ENCODE results near the gene FBXW7.
"Not testable (repeated sequence)": the region's sequence is repeated elsewhere in the genome, so short reads cannot be mapped to it uniquely, and the experiment has no call there.

The FBXW7 gene

DNA sequence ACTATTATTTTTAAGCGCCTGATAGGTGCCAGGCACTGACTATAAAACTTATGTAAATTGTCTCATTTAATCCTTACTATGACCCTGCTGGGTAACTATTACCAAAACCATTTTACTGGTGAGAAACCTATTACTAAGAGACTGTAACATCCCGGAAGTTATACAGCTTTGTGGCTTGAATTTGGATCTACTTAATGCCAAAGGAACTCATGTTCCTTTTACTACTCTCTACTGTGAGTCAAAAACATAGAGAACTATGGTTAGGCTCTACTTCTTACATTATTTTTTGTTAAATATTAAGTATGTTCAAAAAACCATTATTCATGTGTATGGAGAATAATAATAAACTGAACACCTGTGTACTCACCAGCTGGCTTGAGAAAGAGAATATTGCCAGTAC lies 14.8 kb upstream of the FBXW7 start:
- not testable (repeated sequence) for DNase-seq

DNA sequence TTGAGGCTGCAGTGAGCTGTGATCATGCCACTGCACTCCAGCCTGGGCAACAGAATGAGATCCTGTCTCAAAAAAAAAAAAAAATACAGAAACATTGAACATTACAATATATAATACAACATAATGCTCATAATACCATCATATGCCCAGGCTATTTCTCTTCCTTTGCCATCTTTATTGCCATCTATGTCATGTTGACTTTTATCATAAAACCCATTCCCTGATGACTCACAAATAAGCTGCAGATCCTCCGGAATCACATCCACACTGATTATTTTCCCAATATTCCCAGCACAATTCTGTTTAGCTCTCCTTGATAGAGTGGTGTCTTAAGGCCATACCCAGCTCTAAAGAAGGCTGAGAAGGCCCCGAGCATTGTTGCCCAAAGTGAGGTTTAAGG lies 9.2 kb upstream of the FBXW7 start:
- no peak for DNase-seq

DNA sequence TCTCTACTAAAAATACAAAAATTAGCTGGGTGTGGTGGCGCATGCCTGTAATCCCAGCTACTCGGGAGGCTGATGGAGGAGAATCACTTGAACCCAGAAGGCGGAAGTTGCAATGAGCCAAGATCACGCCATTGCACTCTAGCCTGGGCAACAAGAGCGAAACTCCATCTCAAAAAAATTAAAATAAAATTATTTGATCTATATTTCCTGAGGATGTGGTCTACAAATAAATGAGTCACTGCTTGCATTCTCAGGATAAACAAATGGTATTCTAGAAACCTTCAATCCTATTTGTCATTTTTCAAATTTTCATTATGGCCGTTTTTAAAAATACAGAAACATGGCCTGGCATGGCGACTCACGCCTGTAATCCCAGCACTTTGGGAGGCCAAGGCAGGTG lies 8.6 kb upstream of the FBXW7 start:
- not testable (repeated sequence) for DNase-seq

DNA sequence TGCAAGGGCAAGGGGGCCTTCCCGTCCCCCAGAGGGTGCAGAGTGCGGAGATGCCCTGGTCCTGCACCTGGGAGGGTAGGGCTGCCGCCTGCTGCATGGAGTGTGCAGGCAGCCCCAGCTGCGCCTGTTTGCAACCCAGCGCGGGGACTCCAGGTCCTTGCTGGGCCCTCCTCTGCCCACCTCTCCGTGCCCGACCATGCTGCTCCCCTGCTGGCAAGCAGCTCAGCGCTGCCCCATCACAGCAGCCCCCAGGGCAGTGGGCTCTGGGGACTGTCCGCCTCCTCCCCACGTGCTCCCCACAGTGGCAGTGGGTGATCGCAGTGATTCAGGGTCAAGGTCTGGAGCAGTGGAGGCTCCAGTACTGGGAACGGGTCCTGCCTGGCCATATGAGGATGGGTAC lies 5.0 kb upstream of the FBXW7 start:
- DNase-seq, result no peak

DNA sequence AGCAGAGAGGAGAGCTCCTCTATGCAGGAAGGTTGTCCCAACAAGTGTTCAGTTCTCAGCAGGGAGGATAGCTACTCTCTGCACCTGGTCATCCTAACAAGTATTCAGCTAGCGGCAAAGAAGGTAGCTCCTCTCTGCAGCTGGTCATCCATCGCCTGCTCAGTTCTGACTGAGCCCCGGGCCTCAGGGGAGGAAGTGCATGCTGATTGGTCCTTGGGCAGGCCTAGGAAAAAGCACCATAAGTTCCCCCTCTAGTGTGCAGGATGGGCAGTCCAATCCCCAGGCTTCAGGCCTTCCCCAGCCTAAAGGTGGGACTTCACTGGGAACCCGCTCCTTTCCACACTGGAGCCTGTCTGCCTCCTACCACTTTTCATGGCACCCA lies 4.4 kb upstream of the FBXW7 start:
- DNase-seq, result no peak

DNA sequence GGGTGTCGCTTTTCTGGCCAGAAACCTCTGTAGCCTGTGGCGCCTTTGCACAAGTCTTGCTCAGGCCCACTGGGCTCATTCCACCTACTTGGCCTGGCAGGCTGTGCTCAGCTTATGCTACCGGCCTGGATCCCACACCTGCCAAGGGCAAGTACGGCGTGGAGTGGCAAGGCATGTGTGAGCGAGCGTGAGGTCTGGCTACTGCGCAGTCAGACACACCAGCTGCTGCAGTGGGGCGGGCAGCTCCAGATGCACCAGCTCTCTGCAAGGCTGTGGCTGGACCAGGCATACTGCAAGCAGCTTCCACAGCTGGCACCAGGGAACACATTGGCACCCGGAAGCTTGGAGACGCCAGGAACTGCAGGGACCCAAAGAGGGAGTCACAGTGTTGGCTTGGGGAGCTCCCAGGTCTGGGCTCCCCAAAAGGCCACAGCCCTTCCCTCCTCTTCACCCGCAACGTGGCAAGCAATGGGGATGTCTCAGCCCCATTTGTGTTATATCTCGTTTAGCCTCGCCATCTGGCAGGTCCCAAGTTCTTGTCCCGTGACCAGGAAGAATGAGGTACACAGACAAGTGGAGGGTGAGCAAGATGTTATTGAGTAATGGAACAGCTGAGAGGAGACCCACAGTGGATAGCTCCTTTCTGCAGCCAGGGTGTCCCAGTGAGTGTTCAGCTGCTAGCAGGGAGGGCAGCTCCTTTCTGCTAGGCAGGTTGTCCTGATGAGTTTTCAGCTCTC lies 3.8 kb upstream of the FBXW7 start:
- DNase-seq, result no peak

DNA sequence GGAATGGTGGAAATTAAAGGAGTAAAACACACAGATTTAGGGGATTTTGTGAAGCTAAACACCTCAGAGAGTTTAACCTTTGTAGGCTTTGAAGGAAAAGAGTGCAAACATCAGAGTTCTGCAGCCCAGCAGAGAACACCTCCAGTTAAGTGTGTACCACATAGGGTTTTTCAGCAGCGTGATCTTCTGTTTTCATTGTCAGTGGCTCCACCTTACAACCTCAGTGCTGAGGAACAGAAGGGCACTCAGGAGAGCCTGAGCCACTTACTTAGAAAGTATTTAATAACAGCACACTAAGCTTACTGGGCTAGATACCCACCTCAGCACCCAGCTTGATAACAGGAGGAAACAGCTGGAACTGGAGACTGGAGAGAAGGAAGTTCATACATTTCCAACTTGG lies 2.0 kb upstream of the FBXW7 start:
- no peak for DNase-seq

DNA sequence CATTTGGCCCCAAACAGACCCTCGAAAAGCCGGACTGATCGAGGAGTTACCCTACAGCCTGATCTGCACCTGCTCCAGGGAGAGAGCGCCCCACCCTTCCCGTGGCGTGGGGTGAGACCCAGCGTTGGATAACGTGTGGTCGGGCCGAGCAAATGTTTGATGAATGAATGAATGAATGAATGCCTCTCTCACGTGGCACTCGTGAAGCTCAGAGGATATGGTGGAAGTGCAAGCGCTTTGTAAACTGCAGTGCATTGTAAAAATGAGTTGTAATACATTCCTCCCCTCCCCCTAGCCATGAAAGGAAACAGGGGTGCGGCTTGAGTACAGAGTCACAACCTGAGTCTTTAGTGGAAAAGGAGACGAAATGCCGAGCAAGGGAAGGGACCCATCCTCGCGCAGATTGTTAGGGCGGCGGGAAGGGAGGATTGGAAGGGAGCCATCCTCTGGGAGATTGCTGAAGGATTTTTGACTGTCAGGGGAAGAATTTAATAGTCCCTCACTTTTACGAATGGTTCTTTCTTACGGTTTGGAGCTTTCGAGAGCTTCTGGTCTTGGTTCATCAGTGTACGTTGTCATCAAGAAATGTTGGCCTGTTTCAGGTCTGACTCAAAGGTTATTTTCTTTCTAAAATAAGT lies 772 bp upstream of the FBXW7 start:
- DNase-seq, result peak in 6 of 56 donors; percentile 26 to 67 (median 49)

DNA sequence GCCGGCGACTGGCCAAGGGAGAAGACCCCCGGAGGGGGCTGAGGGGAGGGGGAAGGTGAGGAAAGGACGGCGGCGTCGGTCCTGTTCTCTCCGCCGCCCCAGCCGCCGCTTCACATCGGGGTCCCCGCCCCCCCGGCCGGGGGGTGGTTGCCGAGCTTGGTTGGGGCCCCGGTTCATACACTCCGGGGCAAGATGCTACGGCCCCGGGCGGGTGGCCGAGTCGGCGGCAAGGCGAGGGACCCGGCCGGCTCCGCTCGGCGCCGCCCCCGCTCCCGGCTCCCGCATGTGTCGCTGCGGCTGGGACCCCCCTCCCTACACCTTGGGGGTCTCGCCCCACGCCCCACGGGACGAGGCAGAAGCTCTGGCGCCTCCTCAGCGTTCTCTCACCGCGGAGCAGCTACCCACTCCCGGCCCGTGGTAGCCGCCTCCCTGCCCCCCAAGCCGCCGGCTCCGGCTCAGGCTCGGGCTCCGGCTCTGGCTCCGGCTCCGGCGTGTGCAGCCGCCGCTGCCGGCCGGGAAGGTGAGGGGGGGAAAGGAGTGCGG lies 461 bp downstream of the FBXW7 start:
- DNase-seq, result peak in 4 of 56 donors; percentile 26 to 54 (median 43)

DNA sequence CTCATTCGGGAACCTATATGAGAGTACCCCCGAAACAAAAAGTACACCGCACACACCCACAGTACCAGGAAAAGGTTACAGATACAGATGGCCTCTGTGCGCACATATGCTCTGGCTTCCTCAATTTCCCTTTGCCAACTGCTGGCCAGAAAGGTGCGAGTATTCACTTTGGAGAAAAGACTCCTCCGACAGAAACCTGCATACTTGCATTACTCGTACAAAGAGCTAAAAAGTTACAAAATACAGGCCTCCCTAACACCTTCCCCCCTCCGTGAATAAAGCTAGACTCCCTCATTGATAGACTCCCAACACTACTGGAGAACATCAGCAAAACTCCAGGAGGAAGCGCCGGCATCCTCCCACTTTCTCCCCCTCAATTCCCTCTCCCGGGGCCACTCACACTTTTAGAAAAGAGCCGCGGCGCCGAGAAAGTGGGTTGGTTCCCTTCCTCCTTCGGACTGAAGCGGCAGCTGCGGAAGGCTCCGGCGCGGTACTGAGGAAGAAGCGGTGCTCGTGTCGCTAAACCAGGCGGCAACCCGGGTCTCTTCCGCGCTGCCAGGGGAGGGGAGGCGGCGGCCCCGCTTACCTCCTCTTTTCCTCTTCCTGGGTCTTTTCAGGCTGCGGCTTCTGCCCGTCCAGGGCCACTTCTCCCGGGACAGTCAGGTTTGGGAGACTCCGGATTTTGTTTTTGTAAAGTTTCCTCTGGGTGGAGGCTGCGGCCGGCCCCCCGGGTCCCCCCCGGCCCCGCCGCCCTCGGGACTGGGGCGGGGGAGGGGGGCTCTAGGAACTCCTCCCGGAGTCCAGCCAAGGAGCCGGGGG lies 1.1 kb downstream of the FBXW7 start:
- peak in 9 of 56 donors; percentile 2 to 32 (median 12) for DNase-seq

DNA sequence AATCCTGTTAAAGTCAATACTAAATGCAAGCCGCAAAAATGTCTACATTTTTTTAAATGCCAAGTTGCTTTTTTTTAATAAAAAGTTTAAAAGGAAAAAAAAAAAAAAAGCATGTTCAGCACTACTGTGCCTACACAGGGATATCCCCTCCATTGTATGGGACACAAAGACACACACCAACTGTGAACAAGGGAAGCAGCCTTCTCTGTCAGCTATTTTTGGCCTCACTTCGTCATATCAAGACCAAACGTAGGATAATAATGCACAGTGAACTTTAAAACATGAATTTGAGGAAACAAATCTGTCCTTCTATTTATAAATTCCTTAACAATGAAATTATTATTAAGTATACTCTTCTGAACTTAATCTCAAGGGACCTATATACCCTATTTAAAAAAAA lies 4.4 kb downstream of the FBXW7 start:
- no peak for DNase-seq

DNA sequence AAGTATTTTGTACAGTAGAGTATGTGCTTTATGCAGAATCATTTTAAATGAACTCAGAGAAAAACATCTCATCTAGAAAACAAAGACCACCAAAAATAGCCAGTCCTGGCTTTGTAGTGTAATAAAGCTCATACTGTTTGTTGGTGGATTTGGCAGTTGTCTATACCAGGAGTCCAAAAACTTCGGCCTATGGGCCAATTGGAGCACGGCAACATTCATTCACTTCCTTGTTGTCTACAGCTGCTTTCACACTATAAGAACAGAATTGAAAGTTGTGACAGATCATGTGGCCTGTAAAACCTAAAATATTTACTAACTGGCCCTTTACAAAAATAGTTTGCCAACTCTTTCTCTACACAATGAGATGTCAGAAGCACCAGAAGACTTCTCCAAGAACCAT lies 5.3 kb downstream of the FBXW7 start:
- no peak for DNase-seq

DNA sequence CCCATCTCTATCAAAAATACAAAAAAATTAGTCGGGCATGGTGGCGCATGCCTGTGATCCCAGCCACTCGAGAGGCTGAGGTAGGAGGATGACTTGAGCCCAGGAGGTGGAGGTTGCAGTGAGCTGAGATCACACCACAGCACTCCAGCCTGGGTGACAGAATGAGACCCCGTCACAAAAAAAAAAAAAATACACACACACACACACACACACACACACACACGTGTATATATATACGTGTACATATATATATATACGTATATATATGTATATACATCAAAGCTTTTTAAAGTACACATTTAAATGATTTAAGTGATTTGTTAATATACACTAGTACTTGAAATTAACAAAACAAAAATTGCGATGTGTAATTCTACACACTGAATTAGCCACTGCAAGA lies 6.0 kb downstream of the FBXW7 start:
- no peak for DNase-seq

DNA sequence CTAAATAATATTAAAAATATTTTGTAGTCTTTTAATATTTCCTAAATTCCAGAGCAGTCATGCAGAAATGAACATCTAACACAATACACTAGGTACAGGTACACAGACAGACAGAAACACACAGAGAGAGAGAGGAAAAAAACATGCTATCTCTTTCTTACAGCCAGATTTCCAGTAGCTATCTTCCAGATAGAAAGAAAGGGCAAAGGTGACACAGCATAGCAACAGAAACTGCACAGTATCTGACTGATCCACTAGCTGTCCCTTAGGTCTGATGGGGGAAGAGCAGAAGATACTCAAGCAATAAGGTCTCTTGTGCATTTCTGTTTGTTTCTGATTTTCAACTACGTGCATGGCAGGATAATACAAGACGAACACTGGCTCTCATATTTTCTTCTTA lies 7.8 kb downstream of the FBXW7 start:
- DNase-seq, result no peak

DNA sequence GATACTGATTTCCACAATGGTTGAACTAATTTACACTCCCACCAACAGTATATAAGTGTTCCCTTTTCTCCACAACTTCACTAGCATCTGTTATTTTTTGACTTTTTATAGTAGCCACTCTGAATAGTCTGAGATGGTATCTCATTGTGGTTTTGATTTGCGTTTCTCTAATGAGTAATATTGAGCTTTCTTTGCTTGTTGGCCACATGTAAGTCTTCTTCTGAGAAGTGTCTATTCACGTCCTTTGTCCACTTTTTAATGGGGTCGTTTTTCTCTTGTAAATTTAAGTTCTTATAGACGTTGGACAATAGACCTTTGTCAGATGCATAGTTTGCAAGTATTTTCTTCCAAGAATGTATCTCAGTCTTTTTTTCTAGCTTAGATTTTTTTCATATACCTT lies 10.0 kb downstream of the FBXW7 start:
- no peak for DNase-seq

DNA sequence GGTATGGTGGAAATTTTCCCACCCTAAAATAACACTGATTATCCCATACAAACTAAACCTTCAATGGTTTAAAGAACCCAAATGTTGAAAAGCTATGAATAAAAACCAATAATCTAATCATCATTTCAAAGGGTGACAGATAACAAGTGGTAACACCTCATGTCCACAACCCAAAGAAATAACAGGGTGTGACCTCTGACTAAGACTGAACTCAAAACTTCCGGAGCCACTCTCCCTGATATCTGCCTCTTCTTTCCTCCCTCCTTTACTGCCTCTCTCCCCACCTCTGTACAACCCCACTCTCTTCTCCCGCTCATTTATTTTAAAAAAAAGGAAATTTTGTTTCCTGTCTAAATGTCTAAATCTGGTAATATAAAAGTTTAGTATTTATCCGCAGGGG lies 11.5 kb downstream of the FBXW7 start:
- no peak for DNase-seq

DNA sequence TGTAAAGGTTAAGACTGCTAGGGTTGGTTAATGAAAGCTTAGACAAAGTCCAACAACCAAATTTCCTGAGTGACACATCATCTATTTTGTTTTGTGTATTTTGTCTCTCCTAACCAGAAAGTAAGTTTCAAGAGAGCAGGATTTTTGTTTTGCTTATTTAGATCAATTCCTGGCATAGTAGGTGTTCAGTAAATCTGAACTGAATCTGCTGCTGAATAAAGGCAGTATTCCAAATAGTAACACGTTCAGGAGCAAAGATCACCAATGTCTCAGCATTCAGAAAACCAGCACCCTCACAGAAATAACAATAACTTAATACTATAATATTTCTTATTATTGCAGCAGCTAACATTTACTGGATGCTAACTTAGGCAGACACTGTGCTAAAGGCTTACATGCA lies 12.2 kb downstream of the FBXW7 start:
- DNase-seq, result no peak

DNA sequence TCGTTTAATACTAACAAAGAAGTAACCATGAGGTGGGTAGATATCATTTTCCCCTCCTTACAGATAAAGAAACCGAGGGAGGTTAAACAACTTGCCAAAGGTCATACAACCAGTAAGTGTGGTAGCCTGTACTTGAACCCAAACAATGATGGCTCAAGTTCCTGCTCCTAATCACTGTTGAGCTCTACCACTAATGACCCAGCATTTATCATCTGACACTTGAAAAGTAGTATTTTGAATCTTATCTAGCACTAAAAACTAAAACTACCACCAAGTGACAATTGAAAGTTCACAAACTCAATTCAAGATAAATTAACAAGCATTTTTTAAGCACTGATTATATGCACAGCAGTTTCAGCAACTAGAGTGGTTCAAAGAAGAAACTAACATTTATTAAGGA lies 13.1 kb downstream of the FBXW7 start:
- DNase-seq, result no peak

DNA sequence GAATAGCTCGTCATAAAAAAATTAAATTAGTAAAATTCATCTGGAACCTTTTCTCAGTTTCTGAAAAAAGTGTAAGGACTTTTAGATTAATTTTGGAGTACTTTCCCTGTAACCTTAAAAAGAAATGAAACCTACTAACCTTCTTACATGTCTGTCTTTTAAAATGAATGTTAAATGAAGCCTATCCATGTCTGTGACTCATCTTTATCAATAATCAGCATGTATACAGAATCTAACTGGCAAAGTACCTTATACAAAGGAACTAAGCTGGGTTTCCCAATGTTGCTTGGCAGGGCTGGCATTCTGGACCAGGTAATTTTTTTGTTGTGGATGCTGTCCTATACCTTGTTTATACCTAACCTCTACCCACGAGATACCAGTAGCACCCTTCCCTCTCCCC lies 13.6 kb downstream of the FBXW7 start:
- DNase-seq, result no peak

DNA sequence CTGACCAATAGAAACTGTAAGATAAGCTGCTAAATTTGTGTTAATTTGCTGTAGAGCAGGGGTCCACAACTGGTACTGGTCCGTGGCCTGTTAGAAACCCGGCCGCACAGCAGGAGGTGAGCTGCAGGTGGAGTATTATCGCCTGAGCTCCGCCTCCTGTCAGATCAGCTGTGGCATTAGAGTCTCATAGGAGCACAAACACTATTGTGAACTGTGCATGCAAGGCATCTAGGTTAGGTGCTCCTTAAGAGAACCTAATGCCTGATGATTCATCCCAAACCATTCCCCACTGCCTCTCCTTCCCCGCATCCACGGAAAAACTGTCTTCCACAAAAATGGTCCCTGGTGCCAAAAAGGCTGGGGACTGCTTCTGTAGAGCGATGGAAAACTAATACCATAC lies 19.7 kb downstream of the FBXW7 start:
- DNase-seq, result no peak

DNA sequence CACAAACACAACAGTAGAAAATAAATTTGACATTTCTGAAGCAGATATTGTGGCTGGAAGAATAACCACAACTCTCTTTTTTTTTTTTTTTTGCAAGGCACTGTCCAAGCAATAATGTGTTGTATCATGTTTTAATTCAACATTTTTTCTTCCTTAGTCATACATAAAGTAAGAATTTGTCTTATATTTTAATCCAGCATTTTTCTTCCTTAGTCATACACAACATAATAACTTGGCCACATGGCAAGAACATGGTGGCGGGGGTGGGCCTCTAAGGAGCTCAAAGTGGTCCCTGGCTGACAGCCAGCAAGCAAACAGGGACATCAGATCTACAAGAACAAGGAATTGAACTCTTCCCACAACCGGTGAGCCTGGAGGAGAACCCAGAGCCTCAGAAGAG lies 20.2 kb downstream of the FBXW7 start:
- no peak for DNase-seq

DNA sequence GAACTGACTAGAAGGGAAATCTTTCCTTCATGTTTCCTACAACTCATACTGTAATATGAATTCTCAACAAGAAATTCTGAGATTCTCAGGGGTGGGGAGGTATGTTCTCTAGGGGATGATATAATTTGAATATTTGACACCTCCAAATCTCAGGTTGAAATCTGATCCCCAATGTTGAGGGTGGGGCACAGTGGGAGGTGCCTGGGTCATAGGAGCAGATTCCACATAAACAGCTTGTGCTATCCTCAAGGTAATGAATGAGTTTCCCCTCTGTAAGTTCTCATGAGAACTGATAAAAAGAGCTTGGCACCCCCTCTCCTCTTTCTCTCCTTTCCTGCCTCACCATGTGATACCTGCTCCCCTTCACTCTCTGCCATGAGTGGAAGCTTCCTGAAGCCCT lies 21.5 kb downstream of the FBXW7 start:
- DNase-seq, result no peak

Data from amygdala (tissue), 56 donors.